Stomach (tissue), 4 donors: ENCODE measurements around the gene CELF5.

ENCODE experiments used
- CTCF ChIP-seq, 7 experiments: fragments of 450-650 bp in 4 of 7; fragments of 200-600 bp in 3 of 7; sonication (generic) in 3 of 7; IDR thresholded peaks; one replicate each; pipeline ENCODE4 v1.5.1; 2016 to 2019; ENCODE audit warnings: antibody characterized with exemption in 7 of 7, control low read depth in 2 of 7, mild to moderate bottlenecking in 1 of 7
- EP300 ChIP-seq: sonication (generic); formaldehyde crosslinking; IDR thresholded peaks from one replicate; pipeline ENCODE4 v1.6.1; 2017; ENCODE audit warnings: antibody characterized with exemption
- POLR2A ChIP-seq, 4 donors: fragments of 450-650 bp; IDR thresholded peaks; one replicate each; pipeline ENCODE4 v1.6.1; 2016; ENCODE audit warnings: antibody characterized with exemption in 4 of 4, control low read depth in 2 of 4, mild to moderate bottlenecking in 1 of 4, moderate library complexity in 1 of 4
- POLR2AphosphoS5 ChIP-seq, 3 donors: sonication (generic); formaldehyde crosslinking; IDR thresholded peaks; one replicate each; pipeline ENCODE4 v1.6.1; 2016; ENCODE audit warnings: antibody characterized with exemption in 3 of 3

- TF ChIP-seq POLR2A (IDR thresholded peaks at IDR 0.05) = no peak
- TF ChIP-seq CTCF (IDR thresholded peaks at IDR 0.05) = no peak
- TF ChIP-seq POLR2AphosphoS5 (IDR thresholded peaks at IDR 0.05) = no peak
- no peak for TF ChIP-seq EP300
Observed at GRCh38 chr19:3233116-3233515, 8.7 kb downstream of the CELF5 start.
